H9 (cell line): ENCODE results near the gene SOCS7. TPM values are rescaled to one million over a fixed set of nuclear protein-coding genes. Genes with fewer than 3 reads are reported as not detected.
"Not testable (repeated sequence)": the region's sequence is repeated elsewhere in the genome, so short reads cannot be mapped to it uniquely, and the experiment has no call there.

Experiments used
- DNase-seq: peaks from one replicate; pipeline ENCODE4 v3.0.0-alpha.2; 2017
- H2AFZ ChIP-seq: one replicate; pipeline ENCODE4 v1.6.1; 2013; ENCODE audit warnings: mild to moderate bottlenecking, low read length, control low read depth, moderate library complexity
- H2AK5ac ChIP-seq: 2 replicates; pipeline ENCODE4 v1.6.1; 2013; ENCODE audit warnings: low read length, control low read depth, mixed read lengths; ENCODE audit not compliant: insufficient read length
- H2BK120ac ChIP-seq: one replicate; pipeline ENCODE4 v1.6.1; 2013; ENCODE audit warnings: low read depth, mild to moderate bottlenecking, low read length, control low read depth, inconsistent platforms; ENCODE audit not compliant: poor library complexity, severe bottlenecking
- H2BK12ac ChIP-seq: 2 replicates; pipeline ENCODE4 v1.6.1; 2013; ENCODE audit warnings: low read length, control low read depth, mixed read lengths, low read depth; ENCODE audit not compliant: insufficient read length
- H2BK15ac ChIP-seq: 2 replicates; pipeline ENCODE4 v1.6.1; 2013; ENCODE audit warnings: low read depth, low read length, control low read depth
- H2BK20ac ChIP-seq: one replicate; pipeline ENCODE4 v1.6.1; 2013; ENCODE audit warnings: low read depth, mild to moderate bottlenecking, low read length, control low read depth, inconsistent platforms; ENCODE audit not compliant: poor library complexity, severe bottlenecking
- H2BK5ac ChIP-seq: 2 replicates; pipeline ENCODE4 v1.6.1; 2013; ENCODE audit warnings: low read length, control low read depth, mixed read lengths; ENCODE audit not compliant: insufficient read length
- H3K14ac ChIP-seq: 2 replicates; pipeline ENCODE4 v1.6.1; 2013; ENCODE audit warnings: low read length, control low read depth; ENCODE audit not compliant: insufficient read depth
- H3K18ac ChIP-seq: 2 replicates; pipeline ENCODE4 v1.6.1; 2013; ENCODE audit warnings: low read depth, mild to moderate bottlenecking, mixed read lengths, low read length, control low read depth; ENCODE audit not compliant: insufficient read length
- H3K23ac ChIP-seq: 2 replicates; pipeline ENCODE4 v1.6.1; 2013; ENCODE audit warnings: low read length, control low read depth, mixed read lengths, low read depth; ENCODE audit not compliant: insufficient read length
- H3K23me2 ChIP-seq: 2 replicates; pipeline ENCODE4 v1.6.1; 2013; ENCODE audit warnings: low read depth, mild to moderate bottlenecking, mixed read lengths, low read length, control low read depth; ENCODE audit not compliant: insufficient read length, poor library complexity, severe bottlenecking
- H3K27ac ChIP-seq: 2 replicates; pipeline ENCODE4 v1.5.1; 2013; ENCODE audit warnings: low read length, control low read depth, mixed read lengths, low read depth; ENCODE audit not compliant: insufficient read length
- H3K27me3 ChIP-seq: 2 replicates; pipeline ENCODE4 v1.6.1; 2013; ENCODE audit warnings: low read length, control low read depth, inconsistent platforms; ENCODE audit not compliant: insufficient read depth
- H3K4ac ChIP-seq: 2 replicates; pipeline ENCODE4 v1.6.1; 2013; ENCODE audit warnings: low read depth, mild to moderate bottlenecking, control low read depth, inconsistent platforms, low read length, moderate library complexity
- H3K4me1 ChIP-seq: 2 replicates; pipeline ENCODE4 v1.6.1; 2013; ENCODE audit warnings: low read length, control low read depth, inconsistent platforms; ENCODE audit not compliant: insufficient read depth
- H3K4me2 ChIP-seq: 2 replicates; pipeline ENCODE4 v1.6.1; 2013; ENCODE audit warnings: low read length, control low read depth, mixed read lengths; ENCODE audit not compliant: insufficient read length, insufficient read depth
- H3K56ac ChIP-seq: 2 replicates; pipeline ENCODE4 v1.6.1; 2013; ENCODE audit warnings: low read depth, mild to moderate bottlenecking, mixed read lengths, low read length, control low read depth; ENCODE audit not compliant: insufficient read length
- H3K79me1 ChIP-seq: 2 replicates; pipeline ENCODE4 v1.6.1; 2013; ENCODE audit warnings: low read depth, mild to moderate bottlenecking, moderate library complexity, low read length, control low read depth, inconsistent platforms; ENCODE audit not compliant: insufficient read depth, poor library complexity, severe bottlenecking
- H3K79me2 ChIP-seq: 2 replicates; pipeline ENCODE4 v1.6.1; 2013; ENCODE audit warnings: low read length, control low read depth, inconsistent platforms; ENCODE audit not compliant: insufficient read depth
- H3K9ac ChIP-seq: 2 replicates; pipeline ENCODE4 v1.6.1; 2013; ENCODE audit warnings: low read length, control low read depth, mixed read lengths; ENCODE audit not compliant: insufficient read length; ENCODE audit errors: extremely low read depth
- H3K9me3 ChIP-seq: one replicate; pipeline ENCODE4 v1.6.1; 2013; ENCODE audit warnings: low read depth, low read length, inconsistent platforms; ENCODE audit not compliant: control insufficient read depth
- H3T11ph ChIP-seq: one replicate; pipeline ENCODE4 v1.6.1; 2013; ENCODE audit warnings: mild to moderate bottlenecking, low read length, control low read depth, inconsistent platforms
- H4K20me1 ChIP-seq: one replicate; pipeline ENCODE4 v1.6.1; 2013; ENCODE audit not compliant: control insufficient read depth, insufficient read length, insufficient read depth
- H4K5ac ChIP-seq: 2 replicates; pipeline ENCODE4 v1.6.1; 2013; ENCODE audit warnings: low read depth, mild to moderate bottlenecking, mixed read lengths, low read length, control low read depth; ENCODE audit not compliant: insufficient read length
- H4K8ac ChIP-seq: replicated peaks from 2 replicates; pipeline ENCODE4 v1.6.1; 2013; ENCODE audit warnings: low read length, control low read depth, mixed read lengths, low read depth; ENCODE audit not compliant: insufficient read length
- H4K91ac ChIP-seq: 2 replicates; pipeline ENCODE4 v1.6.1; 2013; ENCODE audit warnings: low read depth, mild to moderate bottlenecking, moderate library complexity, mixed read lengths, low read length, control low read depth; ENCODE audit not compliant: insufficient read length
- H3K27ac Mint-ChIP-seq, 3 experiments: 2 replicates in 2 of 3; 3 replicates in 1 of 3; pipeline ENCODE4 v1.8.0; 2020 to 2021; ENCODE audit warnings: mixed read lengths in 3 of 3, mild to moderate bottlenecking in 1 of 3, moderate library complexity in 1 of 3
- H3K27me3 Mint-ChIP-seq: 2 replicates; pipeline ENCODE4 v1.8.0; 2021; ENCODE audit warnings: low read depth, mild to moderate bottlenecking, moderate library complexity, mixed read lengths
- H3K36me3 Mint-ChIP-seq, 3 experiments: 2 replicates in 2 of 3; 3 replicates in 1 of 3; pipeline ENCODE4 v1.8.0; 2020 to 2021; ENCODE audit warnings: low read depth in 3 of 3, mixed read lengths in 3 of 3; ENCODE audit not compliant: insufficient read depth in 1 of 3
- H3K4me1 Mint-ChIP-seq, 2 experiments: 2 replicates each; pipeline ENCODE4 v1.8.0; 2020; ENCODE audit warnings: mixed read lengths in 2 of 2
- H3K4me3 Mint-ChIP-seq, 2 experiments: 2 replicates in 1 of 2; 3 replicates in 1 of 2; pipeline ENCODE4 v1.8.0; 2020 to 2021; ENCODE audit warnings: mild to moderate bottlenecking in 2 of 2, mixed read lengths in 2 of 2, moderate library complexity in 1 of 2
- H3K9me3 Mint-ChIP-seq, 2 experiments: 2 replicates in 1 of 2; 3 replicates in 1 of 2; pipeline ENCODE4 v1.8.0; 2020; ENCODE audit warnings: mild to moderate bottlenecking in 2 of 2, mixed read lengths in 2 of 2, moderate library complexity in 1 of 2
- CTCF ChIP-seq: fragments of 200-600 bp; sonication (generic); conservative IDR thresholded peaks from 3 replicates; pipeline ENCODE4 v1.8.0; 2021; ENCODE audit warnings: antibody characterized with exemption, mild to moderate bottlenecking
- WGBS: extraction: QIAGEN DNeasy Blood & Tissue Kit; methylation state at CpG from one replicate; pipeline ENCODE4 v1.1.7; 2013; ENCODE audit warnings: missing lambda C conversion rate, low lambda C conversion rate, mixed read lengths; ENCODE audit not compliant: insufficient read length; ENCODE audit errors: extremely low coverage; 5-methylcytosine and 5-hydroxymethylcytosine counted together
- total RNA-seq: library from RNA; stranded (reverse); gene quantifications from 2 replicates; pipeline ENCODE4 v1.2.1, GENCODE V29; 2021

Gene SOCS7
- total RNA-seq, 1 experiment from 2014 or later: 31.0 TPM

GRCh38 chr17:38436386-38436785 lies 84.7 kb downstream of the SOCS7 start:
- Histone ChIP-seq H4K8ac (no peak overlapping the region), H3K27ac (no peak overlapping the region)

GRCh38 chr17:38437313-38437712 lies 85.7 kb downstream of the SOCS7 start:
- not testable (repeated sequence) for H2BK20ac ChIP-seq, H2AK5ac ChIP-seq, H4K20me1 ChIP-seq, H3K79me2 ChIP-seq, H2BK15ac ChIP-seq, H3K79me1 ChIP-seq, H3K56ac ChIP-seq, H3K27me3 Mint-ChIP-seq, H3K4ac ChIP-seq, H3K23me2 ChIP-seq, H3K9ac ChIP-seq, H2AFZ ChIP-seq, H4K91ac ChIP-seq, H3K27ac ChIP-seq, H3K4me2 ChIP-seq, H4K8ac ChIP-seq, H3K4me3 Mint-ChIP-seq, H3K18ac ChIP-seq, H3K9me3 ChIP-seq, H3K23ac ChIP-seq, H3K9me3 Mint-ChIP-seq, H3K27me3 ChIP-seq, H3K14ac ChIP-seq, H4K5ac ChIP-seq, H2BK120ac ChIP-seq, H3T11ph ChIP-seq, H3K4me1 ChIP-seq, H2BK5ac ChIP-seq, H3K27ac Mint-ChIP-seq, DNase-seq, H2BK12ac ChIP-seq
- Mint-ChIP-seq H3K36me3 (peaks cover 4 to 19% (median 5%) of the 10 kb centered on the region in 3 experiments; a peak in 6 of 7 replicates), H3K4me1 (peaks cover 61 to 62% of the 10 kb centered on the region in 2 experiments)
- no CpG with 5 or more reads among the region's 1 CpG for WGBS

More at GRCh38 chr17:38436386-38436785, 84.7 kb downstream of the SOCS7 start:
- H3K4ac ChIP-seq: no peak overlapping the region
- H3K14ac ChIP-seq: no peak overlapping the region
- H2AFZ ChIP-seq: no peak overlapping the region
- H3K36me3 Mint-ChIP-seq: peaks cover 4 to 19% (median 5%) of the 10 kb centered on the region in 3 experiments; a peak in 6 of 7 replicates
- H3K23ac ChIP-seq: no peak overlapping the region
- H2BK12ac ChIP-seq: no peak overlapping the region
- no peak overlapping the region for H3K27ac Mint-ChIP-seq
- H3K9me3 ChIP-seq: no peaks in the 10 kb centered on the region
- H2BK5ac ChIP-seq: no peak overlapping the region
- no peak for TF ChIP-seq CTCF
- no peak overlapping the region for H2BK120ac ChIP-seq
- H3K56ac ChIP-seq: no peak overlapping the region
- no peaks in the 10 kb centered on the region for H3K9me3 Mint-ChIP-seq
- H2BK20ac ChIP-seq: no peak overlapping the region
- no peaks in the 10 kb centered on the region for H3K23me2 ChIP-seq
- H3K79me2 ChIP-seq: peaks cover 14% of the 10 kb centered on the region; the same call in 1 of the 2 replicates
- no peak overlapping the region for H2BK15ac ChIP-seq
- peaks cover 52 to 54% of the 10 kb centered on the region in 2 experiments for H3K4me1 Mint-ChIP-seq
- H3K27me3 ChIP-seq: no peaks in the 10 kb centered on the region
- no peak overlapping the region for H3T11ph ChIP-seq
- H4K91ac ChIP-seq: no peak overlapping the region
- no peak overlapping the region for H3K9ac ChIP-seq
- H3K4me2 ChIP-seq: no peak overlapping the region
- peaks cover 2% of the 10 kb centered on the region for H3K79me1 ChIP-seq
- no peaks in the 10 kb centered on the region for H4K20me1 ChIP-seq
- no peaks in the 10 kb centered on the region for H3K27me3 Mint-ChIP-seq
- no CpG with 5 or more reads among the region's 11 CpGs for WGBS
- H2AK5ac ChIP-seq: no peak overlapping the region
- DNase-seq: no peak
- H4K5ac ChIP-seq: no peak overlapping the region
- no peak overlapping the region; a peak in 1 of 5 replicates for H3K4me3 Mint-ChIP-seq
- peaks cover 3% of the 10 kb centered on the region; the same call in 1 of the 2 replicates for H3K4me1 ChIP-seq
- H3K18ac ChIP-seq: no peak overlapping the region
